ENCODE results near the gene HEXIM2. TPM values are rescaled to one million over a fixed set of nuclear protein-coding genes. Genes with fewer than 3 reads are reported as not detected.

The HEXIM2 gene
- total RNA-seq, 1 donor from 2014 or later = 13.0 TPM

DNA sequence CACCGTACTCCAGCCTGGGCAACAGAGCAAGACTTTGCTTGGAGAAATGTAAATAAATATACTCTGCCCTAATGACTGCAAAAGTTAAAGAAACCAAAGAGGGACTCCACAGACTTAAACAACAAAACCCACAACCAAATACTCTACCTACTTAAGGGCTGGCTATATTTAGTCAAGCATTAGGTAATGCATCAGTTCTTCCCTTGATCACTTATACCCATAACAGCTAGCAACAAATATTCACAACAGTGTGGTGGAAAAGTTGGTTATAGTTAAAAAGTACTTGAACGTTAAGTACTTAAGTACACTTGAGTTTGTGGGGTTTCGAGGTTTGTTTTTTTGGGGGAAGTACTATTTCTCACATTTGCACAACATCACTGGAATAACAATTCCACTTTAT is 5.4 kb upstream of the HEXIM2 start:
- peaks cover 7% of the 10 kb centered on the region for H3K27me3 Mint-ChIP-seq (ENCODE audit: unreplicated experiment)
- DNase-seq (ENCODE audit: low spot score) = no peak
- H3K36me3 Mint-ChIP-seq (ENCODE audit: low read depth, unreplicated experiment) = no peaks in the 10 kb centered on the region
- H3K4me3 Mint-ChIP-seq (ENCODE audit: unreplicated experiment) = no peak overlapping the region
- H3K4me1 Mint-ChIP-seq (ENCODE audit: unreplicated experiment) = peaks cover 17% of the 10 kb centered on the region
- TF ChIP-seq, protein P1, sequence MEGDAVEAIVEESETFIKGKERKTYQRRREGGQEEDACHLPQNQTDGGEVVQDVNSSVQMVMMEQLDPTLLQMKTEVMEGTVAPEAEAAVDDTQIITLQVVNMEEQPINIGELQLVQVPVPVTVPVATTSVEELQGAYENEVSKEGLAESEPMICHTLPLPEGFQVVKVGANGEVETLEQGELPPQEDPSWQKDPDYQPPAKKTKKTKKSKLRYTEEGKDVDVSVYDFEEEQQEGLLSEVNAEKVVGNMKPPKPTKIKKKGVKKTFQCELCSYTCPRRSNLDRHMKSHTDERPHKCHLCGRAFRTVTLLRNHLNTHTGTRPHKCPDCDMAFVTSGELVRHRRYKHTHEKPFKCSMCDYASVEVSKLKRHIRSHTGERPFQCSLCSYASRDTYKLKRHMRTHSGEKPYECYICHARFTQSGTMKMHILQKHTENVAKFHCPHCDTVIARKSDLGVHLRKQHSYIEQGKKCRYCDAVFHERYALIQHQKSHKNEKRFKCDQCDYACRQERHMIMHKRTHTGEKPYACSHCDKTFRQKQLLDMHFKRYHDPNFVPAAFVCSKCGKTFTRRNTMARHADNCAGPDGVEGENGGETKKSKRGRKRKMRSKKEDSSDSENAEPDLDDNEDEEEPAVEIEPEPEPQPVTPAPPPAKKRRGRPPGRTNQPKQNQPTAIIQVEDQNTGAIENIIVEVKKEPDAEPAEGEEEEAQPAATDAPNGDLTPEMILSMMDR (IDR thresholded peaks at IDR 0.05; ENCODE audit: unreplicated experiment) = no peak
- peak overlapping the region; percentile 75 for H3K27ac Mint-ChIP-seq (ENCODE audit: unreplicated experiment)
- no peaks in the 10 kb centered on the region for H3K9me3 Mint-ChIP-seq (ENCODE audit: unreplicated experiment)

DNA sequence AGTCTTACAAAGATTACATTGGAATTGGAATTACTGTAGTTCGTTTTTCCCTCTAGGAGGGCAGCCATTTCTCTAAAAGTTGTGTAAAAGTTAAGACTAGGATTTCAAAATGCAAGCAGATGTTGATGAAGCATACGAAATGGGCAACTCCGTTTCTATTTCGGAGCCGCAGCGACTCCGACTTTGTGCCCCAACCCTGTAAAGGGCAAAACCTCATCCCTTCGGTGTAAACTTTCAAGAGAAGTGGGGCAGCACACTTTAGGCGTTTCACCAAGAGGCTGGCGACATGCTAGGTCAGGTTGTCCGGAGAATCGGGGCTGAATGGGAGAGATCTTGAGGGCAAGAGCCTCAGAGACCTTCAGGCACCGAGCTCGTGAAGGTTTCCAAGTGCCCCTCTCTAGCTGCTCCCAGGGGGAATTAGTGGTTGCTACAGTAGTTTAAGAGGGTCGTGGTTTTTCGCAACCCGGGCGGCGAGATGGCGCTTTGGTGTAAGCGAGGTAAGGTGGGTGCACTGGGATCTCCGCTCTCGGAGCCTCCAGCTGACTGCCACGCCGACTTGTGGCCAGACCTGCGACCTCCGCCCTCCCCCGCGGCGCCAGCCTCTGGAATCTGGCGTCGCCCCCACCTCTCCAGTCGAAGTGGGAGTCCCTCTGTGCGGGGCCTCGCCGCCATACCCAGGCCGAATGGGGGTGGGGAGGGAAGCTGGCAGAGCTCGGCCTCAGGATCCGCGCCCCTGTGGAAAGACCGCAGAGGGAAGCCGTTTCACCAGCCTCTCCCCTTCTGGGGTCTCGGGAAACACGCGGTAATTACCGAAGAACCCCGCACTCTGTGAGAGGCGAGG is 1.0 kb upstream of the HEXIM2 start:
- peak; percentile 78 for DNase-seq (ENCODE audit: low spot score)

DNA sequence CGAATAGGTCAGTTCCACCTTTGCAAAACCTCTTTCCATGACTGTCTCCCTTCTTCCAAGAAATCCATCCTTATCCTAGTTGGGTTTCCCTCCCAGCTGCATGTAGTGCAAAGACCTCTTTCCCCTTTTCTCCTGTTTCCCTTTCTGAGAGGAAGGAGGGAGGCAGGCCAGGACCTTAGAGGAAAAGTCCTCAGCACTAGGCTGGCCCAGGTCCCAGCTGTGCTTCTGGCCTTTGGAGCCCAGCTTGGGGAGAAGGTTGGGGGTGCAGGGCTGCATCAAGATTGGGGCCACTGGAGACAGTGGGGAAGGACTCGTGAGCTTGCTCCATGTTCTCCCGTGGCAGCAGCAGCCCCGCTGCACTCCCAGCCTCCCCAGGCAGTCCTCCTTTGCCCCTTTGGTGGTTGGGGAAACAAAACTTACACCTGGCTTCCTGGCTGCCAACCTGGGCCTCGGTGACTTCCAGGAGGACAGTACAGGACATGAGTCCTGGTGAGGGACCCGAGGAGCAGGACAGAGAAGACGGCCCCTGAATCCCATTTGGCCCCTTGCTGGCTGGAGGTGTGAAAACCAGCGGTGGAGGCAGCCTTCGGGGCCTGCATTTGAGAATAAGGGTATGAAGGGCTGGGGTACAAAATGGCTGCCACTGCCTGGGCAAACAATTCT is 481 bp downstream of the HEXIM2 start:
- H3K4me1 Mint-ChIP-seq (ENCODE audit: unreplicated experiment) = peaks cover 16% of the 10 kb centered on the region
- H3K4me3 Mint-ChIP-seq (ENCODE audit: unreplicated experiment) = peak overlapping the region; percentile 99

More for the DNA sequence above, 1.0 kb upstream of the HEXIM2 start:
- H3K9me3 Mint-ChIP-seq (ENCODE audit: unreplicated experiment) = no peaks in the 10 kb centered on the region
- peaks cover 16% of the 10 kb centered on the region for H3K4me1 Mint-ChIP-seq (ENCODE audit: unreplicated experiment)
- peak overlapping the region; percentile 99 for H3K4me3 Mint-ChIP-seq (ENCODE audit: unreplicated experiment)
- peak overlapping the region; percentile 99 for H3K27ac Mint-ChIP-seq (ENCODE audit: unreplicated experiment)
- H3K36me3 Mint-ChIP-seq (ENCODE audit: low read depth, unreplicated experiment) = no peaks in the 10 kb centered on the region
- TF ChIP-seq, protein P1 (IDR thresholded peaks at IDR 0.05; ENCODE audit: unreplicated experiment) = no peak
- peaks cover 9% of the 10 kb centered on the region for H3K27me3 Mint-ChIP-seq (ENCODE audit: unreplicated experiment)

DNA sequence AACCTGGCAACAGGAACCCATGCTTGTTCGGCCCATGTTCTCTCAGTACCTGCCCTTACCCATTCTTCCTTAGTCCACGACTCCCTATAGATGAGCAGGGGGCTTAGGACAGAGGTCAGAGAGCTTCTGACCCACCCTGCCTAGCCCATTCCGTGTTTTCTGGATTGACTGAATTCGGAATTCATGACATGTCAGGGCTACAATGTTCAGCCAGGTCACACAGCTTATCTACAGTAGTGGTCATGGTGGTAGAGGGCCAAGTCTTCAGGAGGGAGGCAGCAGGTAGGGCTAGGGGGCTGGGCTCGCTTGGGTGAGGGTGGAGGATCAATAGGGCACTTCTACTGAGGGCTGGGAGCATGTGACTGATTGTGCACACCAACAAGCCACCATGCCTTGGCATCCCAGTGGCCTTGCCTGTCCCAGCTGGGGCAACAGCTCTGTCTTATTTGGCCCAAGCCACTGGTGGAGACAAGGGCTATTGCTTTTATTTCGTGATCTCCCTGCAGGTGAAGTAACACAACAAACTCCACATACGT is 3.1 kb downstream of the HEXIM2 start:
- TF ChIP-seq, protein P1 (IDR thresholded peaks at IDR 0.05; ENCODE audit: unreplicated experiment) = no peak
- H3K36me3 Mint-ChIP-seq (ENCODE audit: low read depth, unreplicated experiment) = no peaks in the 10 kb centered on the region
- DNase-seq (ENCODE audit: low spot score) = no peak
- H3K4me3 Mint-ChIP-seq (ENCODE audit: unreplicated experiment) = no peak overlapping the region
- H3K27me3 Mint-ChIP-seq (ENCODE audit: unreplicated experiment) = peaks cover 9% of the 10 kb centered on the region
- H3K9me3 Mint-ChIP-seq (ENCODE audit: unreplicated experiment) = no peaks in the 10 kb centered on the region
- peaks cover 9% of the 10 kb centered on the region for H3K4me1 Mint-ChIP-seq (ENCODE audit: unreplicated experiment)
- H3K27ac Mint-ChIP-seq (ENCODE audit: unreplicated experiment) = peak overlapping the region; percentile 2

More for the DNA sequence above, 481 bp downstream of the HEXIM2 start:
- no peaks in the 10 kb centered on the region for H3K36me3 Mint-ChIP-seq (ENCODE audit: low read depth, unreplicated experiment)
- no peaks in the 10 kb centered on the region for H3K9me3 Mint-ChIP-seq (ENCODE audit: unreplicated experiment)
- TF ChIP-seq, protein P1 (IDR thresholded peaks at IDR 0.05; ENCODE audit: unreplicated experiment) = no peak
- peak overlapping the region; percentile 98 for H3K27ac Mint-ChIP-seq (ENCODE audit: unreplicated experiment)
- DNase-seq (ENCODE audit: low spot score) = no peak
- peaks cover 9% of the 10 kb centered on the region for H3K27me3 Mint-ChIP-seq (ENCODE audit: unreplicated experiment)

Data from endothelial cell (in vitro differentiated cells).